NB4 (cell line): ENCODE results near the gene GAS2L2.

Experiments used
- CTCF ChIP-seq: IDR thresholded peaks from one replicate; pipeline ENCODE4 v1.5.1; 2012; ENCODE audit warnings: low read depth, low read length
- MAX ChIP-seq: IDR thresholded peaks from 2 replicates; pipeline ENCODE4 v1.6.1; 2011; ENCODE audit warnings: low read depth, low read length
- MYC ChIP-seq: IDR thresholded peaks from 2 replicates; pipeline ENCODE4 v1.6.1; 2011; ENCODE audit warnings: low read depth, low read length
- POLR2A ChIP-seq: IDR thresholded peaks from 2 replicates; pipeline ENCODE4 v1.6.1; 2011; ENCODE audit warnings: mild to moderate bottlenecking; ENCODE audit not compliant: insufficient read length; ENCODE audit errors: extremely low read depth

GRCh38 chr17:35740997-35741931, 11.8 kb downstream of the GAS2L2 start:
- TF ChIP-seq CTCF: no peak
- no peak for TF ChIP-seq POLR2A
- no peak for TF ChIP-seq MYC
- no peak for TF ChIP-seq MAX
